GM06990 (cell line): ENCODE measurements around the gene JPH2.

Experiments
- DNase-seq: peaks from one replicate; pipeline ENCODE4 v3.0.0-alpha.2; 2011; ENCODE audit not compliant: insufficient read length; ENCODE audit errors: extremely low read depth
- H3K27me3 ChIP-seq: replicated peaks from 2 replicates; pipeline ENCODE4 v1.6.0; 2011; ENCODE audit warnings: low read length; ENCODE audit not compliant: control insufficient read depth, insufficient read depth
- H3K36me3 ChIP-seq: 2 replicates; pipeline ENCODE4 v1.5.1; 2011; ENCODE audit warnings: low read length; ENCODE audit not compliant: control insufficient read depth, insufficient read depth
- H3K4me3 ChIP-seq: replicated peaks from 2 replicates; pipeline ENCODE4 v1.5.1; 2011; ENCODE audit warnings: low read depth, mild to moderate bottlenecking, control low read depth, low read length
- CTCF ChIP-seq: IDR thresholded peaks from 2 replicates; pipeline ENCODE4 v1.5.1; 2011; ENCODE audit warnings: low read length, control low read depth, mild to moderate bottlenecking, inconsistent platforms; ENCODE audit not compliant: insufficient read depth, poor library complexity, severe bottlenecking

Gene JPH2

GRCh38 chr20:44080064-44080463, 106.9 kb downstream of the JPH2 start:
- no peak for DNase-seq
- Histone ChIP-seq H3K4me3 (no peak overlapping the region), H3K36me3 (no peaks in the 10 kb centered on the region), H3K27me3 (no peaks in the 10 kb centered on the region)
- TF ChIP-seq CTCF: no peak

GRCh38 chr20:44079291-44079690, 107.7 kb downstream of the JPH2 start:
- no peak for DNase-seq

GRCh38 chr20:44075950-44076232, 111.1 kb downstream of the JPH2 start:
- no peak for TF ChIP-seq CTCF
- Histone ChIP-seq H3K4me3 (no peak overlapping the region), H3K27me3 (no peaks in the 10 kb centered on the region), H3K36me3 (no peaks in the 10 kb centered on the region)
- no peak for DNase-seq

More at GRCh38 chr20:44079291-44079690, 107.7 kb downstream of the JPH2 start:
- H3K4me3 ChIP-seq: no peak overlapping the region
- no peak for TF ChIP-seq CTCF
- no peaks in the 10 kb centered on the region for H3K27me3 ChIP-seq
- no peaks in the 10 kb centered on the region for H3K36me3 ChIP-seq

GRCh38 chr20:44075191-44075949, 111.6 kb downstream of the JPH2 start:
- Histone ChIP-seq H3K4me3 (no peak overlapping the region), H3K27me3 (no peaks in the 10 kb centered on the region), H3K36me3 (no peaks in the 10 kb centered on the region)
- DNase-seq: no peak
- TF ChIP-seq CTCF: no peak

GRCh38 chr20:44074252-44075151, 112.5 kb downstream of the JPH2 start:
- Histone ChIP-seq H3K36me3 (no peaks in the 10 kb centered on the region), H3K4me3 (no peak overlapping the region), H3K27me3 (no peaks in the 10 kb centered on the region)
- TF ChIP-seq CTCF: no peak
- DNase-seq: no peak
